Esophagus mucosa (tissue), 1 donor: ENCODE results near the gene POLL. TPM values are rescaled to one million over a fixed set of nuclear protein-coding genes. Genes with fewer than 3 reads are reported as not detected.

Experiments
- ATAC-seq: fragments of 200-7000 bp; cut with Tn5 transposase; one replicate; pipeline ENCODE4 v1.9.1; 2020
- total RNA-seq: library from RNA; stranded (reverse); gene quantifications from one replicate; pipeline ENCODE4 v1.2.4, GENCODE V29; 2023
- donor health status: DM: yes; HTN: yes; CAD: no.

POLL gene
- total RNA-seq, 1 donor from 2014 or later: 13.5 TPM

GRCh38 chr10:101559596-101560297, 28.3 kb downstream of the POLL start:
- ATAC-seq: no peak

- no peak for ATAC-seq
Observed at GRCh38 chr10:101558671-101559595, 29.1 kb downstream of the POLL start.

GRCh38 chr10:101558204-101558603, 29.9 kb downstream of the POLL start:
- ATAC-seq: peak; percentile 97

DNA sequence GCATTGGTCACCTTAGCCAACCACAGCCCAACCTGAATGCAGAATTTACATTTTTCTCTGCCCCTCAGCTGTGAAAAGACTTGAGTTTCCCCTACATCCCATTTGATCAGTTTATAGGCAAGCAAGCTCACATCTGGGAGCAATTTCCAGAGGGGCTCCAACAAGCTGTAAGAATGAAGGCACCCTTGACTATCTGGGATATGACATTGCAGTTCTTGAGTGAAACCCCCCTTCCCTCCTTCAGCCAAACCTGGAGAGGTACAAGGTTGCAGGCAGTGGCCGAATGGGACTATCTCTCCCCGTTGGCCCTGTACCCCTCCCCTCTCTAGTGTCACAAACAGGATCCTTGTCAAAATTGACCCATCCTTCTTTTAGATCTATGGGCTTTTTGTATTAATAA, 30.5 kb downstream of the POLL start:
- no peak for ATAC-seq

- ATAC-seq: no peak
Observed at GRCh38 chr10:101552442-101552841, 35.6 kb downstream of the POLL start.

DNA sequence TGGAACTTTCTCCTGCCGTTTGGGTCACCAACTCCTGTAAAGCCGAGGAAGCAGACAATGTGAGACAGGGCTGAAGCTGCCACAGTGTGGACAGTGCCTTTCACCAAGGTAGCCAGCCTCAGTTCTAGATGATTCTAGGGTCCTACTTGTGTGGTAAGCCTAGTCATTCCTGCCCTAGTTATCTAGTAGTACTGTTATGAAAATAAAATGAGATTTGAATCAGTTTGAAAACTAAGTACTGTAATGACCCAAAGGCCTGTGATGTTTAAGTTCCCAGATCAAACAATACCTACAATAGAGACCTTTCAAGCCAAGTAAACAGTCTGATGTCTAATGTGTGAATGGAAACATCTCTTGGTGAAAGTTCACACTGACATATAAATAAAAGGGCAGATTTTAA, 37.1 kb downstream of the POLL start:
- ATAC-seq: no peak

GRCh38 chr10:101545898-101546297, 42.2 kb downstream of the POLL start:
- no peak for ATAC-seq

DNA sequence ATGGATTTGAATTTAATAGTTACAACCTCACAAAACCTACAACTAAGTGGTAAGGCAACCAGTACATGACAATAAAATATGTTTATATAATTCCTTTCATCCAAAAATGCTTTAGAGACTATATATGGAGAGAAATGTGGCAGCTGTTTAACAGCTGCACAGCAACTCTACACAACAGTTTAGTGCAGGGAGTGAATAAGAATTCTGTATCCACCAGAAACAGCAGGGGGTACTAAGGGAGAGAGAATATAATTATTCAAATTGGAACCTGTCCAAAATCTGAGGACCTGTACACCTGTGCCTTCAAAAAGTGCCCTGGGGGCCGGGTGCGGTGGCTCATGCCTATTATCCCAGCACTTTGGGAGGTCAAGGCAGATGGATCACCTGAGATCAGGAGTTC, 49.6 kb downstream of the POLL start:
- no peak for ATAC-seq

GRCh38 chr10:101536800-101537199, 51.3 kb downstream of the POLL start:
- no peak for ATAC-seq

DNA sequence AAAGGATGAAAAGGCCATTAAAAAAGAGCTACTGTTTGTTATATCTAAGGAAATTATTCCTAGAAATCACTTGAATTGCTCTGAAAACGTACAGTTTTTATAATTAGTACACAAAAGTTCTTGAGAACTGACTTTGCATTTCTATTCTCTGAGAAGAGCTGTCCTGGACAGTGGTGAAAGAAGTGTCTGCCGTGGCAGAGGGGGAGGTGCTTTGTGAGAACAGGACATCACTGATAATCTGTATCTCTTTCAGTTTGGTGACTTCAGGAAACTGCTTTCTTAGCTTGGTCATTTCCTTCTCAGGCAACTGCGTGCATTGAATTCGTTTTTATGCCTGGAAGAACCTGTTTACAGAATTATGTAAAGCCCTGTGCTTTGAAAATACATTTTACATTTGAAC, 52.1 kb downstream of the POLL start:
- no peak for ATAC-seq

- no peak for ATAC-seq
Observed at GRCh38 chr10:101529725-101530553, 58.1 kb downstream of the POLL start.

- no peak for ATAC-seq
Observed at GRCh38 chr10:101529207-101529606, 58.9 kb downstream of the POLL start.

Other genes with a start within 250 kb of the POLL start
- 19.0 TPM for gene BTRC, start 234.1 kb downstream of the POLL start, total RNA-seq
- gene DPCD, start 64 bp upstream of the POLL start, total RNA-seq: 19.0 TPM
- gene FBXW4, start 106.9 kb upstream of the POLL start, total RNA-seq: 37.1 TPM
- gene FGF8, start 187.9 kb upstream of the POLL start, total RNA-seq: not detected
- 70.2 TPM for gene NPM3, start 195.2 kb upstream of the POLL start, total RNA-seq
- 54.4 TPM for gene OGA, start 230.2 kb upstream of the POLL start, total RNA-seq